Endothelial cell of umbilical vein (primary cell): ENCODE data around the gene OPTC.

Source experiments
- CTCF ChIP-seq, 2 donors: IDR thresholded peaks; 1 replicate in 1 of 2; 2 replicates in 1 of 2; pipeline ENCODE4 v1.5.1; 2011; ENCODE audit warnings: low read length in 2 of 2, mild to moderate bottlenecking in 2 of 2, moderate library complexity in 2 of 2, control low read depth in 1 of 2, inconsistent platforms in 1 of 2, low read depth in 1 of 2; ENCODE audit not compliant: insufficient read depth in 1 of 2; ENCODE audit errors: extremely low read depth in 1 of 2
- EZH2 ChIP-seq: IDR thresholded peaks from 2 replicates; pipeline ENCODE4 v1.6.1; 2012; ENCODE audit warnings: borderline replicate concordance, low read depth, mild to moderate bottlenecking, moderate library complexity, low read length, inconsistent platforms; ENCODE audit not compliant: severe bottlenecking
- GATA2 ChIP-seq: IDR thresholded peaks from 2 replicates; pipeline ENCODE4 v1.7.0; 2011; ENCODE audit warnings: low read depth, mild to moderate bottlenecking, moderate library complexity, mixed read lengths, low read length; ENCODE audit not compliant: insufficient read length, insufficient read depth
- POLR2A ChIP-seq: IDR thresholded peaks from 2 replicates; pipeline ENCODE4 v1.6.1; 2012; ENCODE audit warnings: low read depth, mild to moderate bottlenecking, control low read depth, low read length

- TF ChIP-seq POLR2A, result no peak
- TF ChIP-seq CTCF (IDR thresholded peaks at IDR 0.05; ENCODE audit: extremely low read depth in 1 of 2, insufficient read depth in 1 of 2, low read depth in 1 of 2, low read length in 2 of 2), result no peak
- no peak for TF ChIP-seq EZH2
- TF ChIP-seq GATA2, result no peak
Measured at GRCh38 chr1:203493901-203494300, at the start of gene OPTC.
